ENCODE results near the gene CACNA1I. TPM values are rescaled to one million over a fixed set of nuclear protein-coding genes. Genes with fewer than 3 reads are reported as not detected.

The CACNA1I gene
- total and polyA plus RNA-seq, 2 of the 8 experiments (the other 6 are each of a cell fraction or from before 2014, with no cell fraction given) = 0.77 to 1.2 TPM

GRCh38 chr22:39621826-39622225 is 51.3 kb downstream of the CACNA1I start:
- no peak overlapping the region for H2AK5ac ChIP-seq (ENCODE audit: low read depth, low read length)
- DNase-seq (ENCODE audit: low read depth in 1 of 2, low spot score in 2 of 2) = no peak
- H3K4me3 ChIP-seq (ENCODE audit: extremely low read depth in 1 of 4, insufficient read depth in 2 of 4, low read depth in 3 of 4, low read length in 4 of 4) = no peak overlapping the region
- no peak overlapping the region for H3K27ac ChIP-seq (ENCODE audit: low read depth, low read length)
- no peak overlapping the region; the same call in 1 of the 2 replicates for H4K8ac ChIP-seq (ENCODE audit: extremely low read depth, insufficient read depth, low read length)
- H3K4ac ChIP-seq (replicated peaks; ENCODE audit: insufficient read length, low read depth, low read length) = no peak overlapping the region
- H3K18ac ChIP-seq (ENCODE audit: extremely low read depth, low read length) = no peak overlapping the region
- no peaks in the 10 kb centered on the region for H3K79me1 ChIP-seq (ENCODE audit: low read depth, low read length)
- H3K14ac ChIP-seq (ENCODE audit: insufficient read length) = no peak overlapping the region
- 0 out of 2 replicates have a peak overlapping the region, but pooled peaks have one; percentile 32 for H2BK20ac ChIP-seq (ENCODE audit: low read length)
- H4K5ac ChIP-seq (ENCODE audit: insufficient read length, low read depth, low read length) = no peak overlapping the region
- 91% methylated on average over 6 of the region's 7 CpGs; no CpG with 5 or more reads in 1 of the 2 experiments for WGBS, 2 experiments (ENCODE audit: extremely low coverage in 1 of 2, insufficient coverage in 1 of 2, insufficient read length in 1 of 2, insufficient replicate concordance in 2 of 2, low coverage in 1 of 2, low lambda C conversion rate in 2 of 2, missing lambda C conversion rate in 1 of 2)
- H3K56ac ChIP-seq (replicated peaks; ENCODE audit: insufficient read length, low read depth, low read length) = no peak overlapping the region
- H3K9me3 ChIP-seq (ENCODE audit: insufficient read depth in 2 of 2, low read depth in 1 of 2, low read length in 1 of 2) = no peaks in the 10 kb centered on the region
- no peak overlapping the region for H3K23ac ChIP-seq (ENCODE audit: insufficient read length)
- H4K91ac ChIP-seq (replicated peaks; ENCODE audit: insufficient read length, low read length) = no peak overlapping the region
- no peak overlapping the region for H2BK15ac ChIP-seq (ENCODE audit: low read length)
- no peaks in the 10 kb centered on the region for H3K79me2 ChIP-seq (ENCODE audit: control insufficient read depth in 1 of 2, insufficient read depth in 2 of 2, low read length in 2 of 2)
- no peak for TF ChIP-seq RAD21 (IDR thresholded peaks at IDR 0.05 in 1 of 2, conservative IDR thresholded peaks at IDR 0.05 in 1 of 2; ENCODE audit: low read depth in 2 of 2, low read length in 2 of 2)
- TF ChIP-seq MAX (IDR thresholded peaks at IDR 0.05) = no peak
- TF ChIP-seq KDM1A (IDR thresholded peaks at IDR 0.05; ENCODE audit: borderline replicate concordance, low read length) = peak; percentile 20; the same call in 1 of the 2 replicates
- no peak for TF ChIP-seq POLR2AphosphoS5 (IDR thresholded peaks at IDR 0.05; ENCODE audit: low read depth, low read length)
- no peak overlapping the region for H2BK5ac ChIP-seq (ENCODE audit: low read depth, low read length)
- H3K4me2 ChIP-seq (ENCODE audit: insufficient read depth in 1 of 2, low read depth in 2 of 2, low read length in 2 of 2) = no peak overlapping the region
- CTCF ChIA-PET (ENCODE audit: partially characterized antibody) = interaction anchor here (0.7 to 2.2 kb wide), 24 partner anchors 9 to 403 kb away, joined by 3 to 15 read pairs (median 4); no protein-coding TSS in a partner anchor
- FAIRE-seq = no peak
- H3K9ac ChIP-seq (replicated peaks in 1 of 4; ENCODE audit: extremely low read depth in 1 of 4, low read depth in 3 of 4, low read length in 3 of 4) = no peak overlapping the region
- peaks cover 0 to 18% of the 10 kb centered on the region in 2 experiments for H4K20me1 ChIP-seq (replicated peaks in 1 of 2; ENCODE audit: control insufficient read depth in 1 of 2, insufficient read depth in 2 of 2, low read length in 2 of 2)
- H3K27me3 ChIP-seq (replicated peaks in 1 of 4; ENCODE audit: control insufficient read depth in 3 of 4, extremely low read depth in 1 of 4, insufficient read depth in 3 of 4, low read length in 3 of 4) = peaks cover 0 to 5% (median 0%) of the 10 kb centered on the region in 4 experiments; a peak in 2 of 7 replicates
- H2BK120ac ChIP-seq (replicated peaks; ENCODE audit: low read depth, low read length) = no peak overlapping the region
- H3K4me1 ChIP-seq (replicated peaks in 1 of 4; ENCODE audit: control insufficient read depth in 3 of 4, insufficient read depth in 4 of 4, low read length in 3 of 4) = peaks cover 3 to 23% (median 11%) of the 10 kb centered on the region in 4 experiments
- 0 out of 2 replicates have a peak overlapping the region, but pooled peaks have one; percentile 68 for H2BK12ac ChIP-seq (ENCODE audit: low read depth, low read length)
- H2AFZ ChIP-seq (ENCODE audit: low read length) = no peak overlapping the region
- peaks cover 13% of the 10 kb centered on the region; the same call in 1 of the 2 replicates for H3K23me2 ChIP-seq (ENCODE audit: low read depth, low read length)
- POLR2A ChIA-PET (ENCODE audit: partially characterized antibody) = interaction anchor here (0.8 kb wide), 1 partner anchor 9 kb away, joined by 3 read pairs; no protein-coding TSS in a partner anchor
- H3K36me3 ChIP-seq (ENCODE audit: control insufficient read depth in 2 of 4, insufficient read depth in 4 of 4, low read length in 3 of 4) = no peaks in the 10 kb centered on the region
